Adrenal gland (tissue), 5 donors: ENCODE measurements around the gene ACVR1.

ENCODE experiments used
- POLR2A ChIP-seq, 2 donors: fragments of 450-650 bp; IDR thresholded peaks; one replicate each; pipeline ENCODE4 v1.6.1; 2017; ENCODE audit warnings: antibody characterized with exemption in 2 of 2, mild to moderate bottlenecking in 2 of 2, moderate library complexity in 1 of 2
- TF ChIP-seq, protein P1 (sequence below), 6 experiments: fragments of 450-650 bp in 4 of 6; fragments of 200-600 bp in 2 of 6; sonication (generic) in 1 of 6; IDR thresholded peaks; 1 replicate in 5 of 6; 2 replicates in 1 of 6; pipeline versions ENCODE4 v1.5.1 to v1.8.0; 2016 to 2021; ENCODE audit warnings: antibody characterized with exemption in 6 of 6, mild to moderate bottlenecking in 2 of 6, moderate library complexity in 1 of 6
- donor health status: DM: no; HTN: no; CAD: no.

DNA sequence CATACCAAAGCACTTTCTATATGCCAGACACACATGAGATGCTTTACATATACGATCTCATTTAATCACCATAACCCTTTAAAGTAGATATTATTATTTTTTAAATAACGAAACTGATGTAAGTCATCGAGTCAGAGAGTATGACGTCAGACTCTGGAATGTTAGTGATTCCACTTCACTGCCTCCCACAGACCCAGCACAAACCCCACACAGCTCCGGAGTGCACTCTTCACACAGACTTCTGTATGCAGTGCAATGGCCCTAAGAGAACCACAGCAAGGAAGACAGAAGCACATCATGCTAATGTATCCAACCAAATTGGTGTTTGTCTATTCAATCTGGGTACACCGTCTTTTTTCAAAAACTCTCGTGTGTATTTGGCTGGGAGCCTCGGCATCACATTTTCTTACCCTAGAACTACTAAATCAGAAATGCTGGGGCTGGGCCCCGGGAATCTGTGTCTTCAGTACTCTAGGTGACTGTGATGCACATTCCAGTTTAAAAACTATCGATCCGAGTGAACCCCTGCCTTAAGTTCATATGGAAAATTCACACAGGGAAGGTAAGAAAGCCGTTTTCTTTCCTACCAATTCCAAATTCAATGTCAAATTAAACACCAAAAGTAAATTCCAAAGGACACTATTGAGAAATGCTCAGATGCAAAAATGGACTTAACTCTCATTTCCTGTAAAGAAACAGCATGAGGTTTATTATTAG, 129.7 kb downstream of the ACVR1 start:
- TF ChIP-seq, protein P1, sequence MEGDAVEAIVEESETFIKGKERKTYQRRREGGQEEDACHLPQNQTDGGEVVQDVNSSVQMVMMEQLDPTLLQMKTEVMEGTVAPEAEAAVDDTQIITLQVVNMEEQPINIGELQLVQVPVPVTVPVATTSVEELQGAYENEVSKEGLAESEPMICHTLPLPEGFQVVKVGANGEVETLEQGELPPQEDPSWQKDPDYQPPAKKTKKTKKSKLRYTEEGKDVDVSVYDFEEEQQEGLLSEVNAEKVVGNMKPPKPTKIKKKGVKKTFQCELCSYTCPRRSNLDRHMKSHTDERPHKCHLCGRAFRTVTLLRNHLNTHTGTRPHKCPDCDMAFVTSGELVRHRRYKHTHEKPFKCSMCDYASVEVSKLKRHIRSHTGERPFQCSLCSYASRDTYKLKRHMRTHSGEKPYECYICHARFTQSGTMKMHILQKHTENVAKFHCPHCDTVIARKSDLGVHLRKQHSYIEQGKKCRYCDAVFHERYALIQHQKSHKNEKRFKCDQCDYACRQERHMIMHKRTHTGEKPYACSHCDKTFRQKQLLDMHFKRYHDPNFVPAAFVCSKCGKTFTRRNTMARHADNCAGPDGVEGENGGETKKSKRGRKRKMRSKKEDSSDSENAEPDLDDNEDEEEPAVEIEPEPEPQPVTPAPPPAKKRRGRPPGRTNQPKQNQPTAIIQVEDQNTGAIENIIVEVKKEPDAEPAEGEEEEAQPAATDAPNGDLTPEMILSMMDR (IDR thresholded peaks at IDR 0.05), result no peak
- no peak for TF ChIP-seq POLR2A (IDR thresholded peaks at IDR 0.05)
